Esophagus squamous epithelium (tissue), 4 donors: ENCODE results near the gene BRMS1L.

Experiments
- POLR2A ChIP-seq, 4 donors: fragments of 450-650 bp; IDR thresholded peaks; one replicate each; pipeline ENCODE4 v1.6.1; 2017; ENCODE audit warnings: antibody characterized with exemption in 4 of 4, mild to moderate bottlenecking in 4 of 4, moderate library complexity in 3 of 4
- TF ChIP-seq, protein P1 (sequence below), 6 experiments: fragments of 450-650 bp in 4 of 6; fragments of 200-600 bp in 2 of 6; sonication (generic) in 2 of 6; IDR thresholded peaks; one replicate each; pipeline ENCODE4 v1.5.1; 2016 to 2019; ENCODE audit warnings: antibody characterized with exemption in 6 of 6, mild to moderate bottlenecking in 4 of 6, moderate library complexity in 4 of 6

DNA sequence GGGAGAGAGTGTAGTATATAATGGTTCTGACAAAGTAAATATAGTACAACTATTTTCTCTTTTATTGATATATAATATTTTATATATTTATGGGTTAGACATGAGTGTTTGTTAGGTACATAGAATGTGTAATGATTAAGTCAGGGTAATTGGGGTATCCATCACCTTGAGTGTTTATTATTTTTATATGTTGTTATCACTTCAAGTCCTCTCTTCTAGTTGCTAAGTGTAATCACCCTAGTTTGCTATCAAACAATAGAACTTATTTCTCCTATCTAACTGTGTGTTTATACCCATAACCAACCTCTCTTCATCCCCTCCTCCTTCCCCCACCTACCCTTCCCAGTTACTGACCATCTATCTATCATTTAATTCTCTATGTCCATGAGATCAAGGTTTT is 64.2 kb downstream of the BRMS1L start:
- TF ChIP-seq, protein P1, sequence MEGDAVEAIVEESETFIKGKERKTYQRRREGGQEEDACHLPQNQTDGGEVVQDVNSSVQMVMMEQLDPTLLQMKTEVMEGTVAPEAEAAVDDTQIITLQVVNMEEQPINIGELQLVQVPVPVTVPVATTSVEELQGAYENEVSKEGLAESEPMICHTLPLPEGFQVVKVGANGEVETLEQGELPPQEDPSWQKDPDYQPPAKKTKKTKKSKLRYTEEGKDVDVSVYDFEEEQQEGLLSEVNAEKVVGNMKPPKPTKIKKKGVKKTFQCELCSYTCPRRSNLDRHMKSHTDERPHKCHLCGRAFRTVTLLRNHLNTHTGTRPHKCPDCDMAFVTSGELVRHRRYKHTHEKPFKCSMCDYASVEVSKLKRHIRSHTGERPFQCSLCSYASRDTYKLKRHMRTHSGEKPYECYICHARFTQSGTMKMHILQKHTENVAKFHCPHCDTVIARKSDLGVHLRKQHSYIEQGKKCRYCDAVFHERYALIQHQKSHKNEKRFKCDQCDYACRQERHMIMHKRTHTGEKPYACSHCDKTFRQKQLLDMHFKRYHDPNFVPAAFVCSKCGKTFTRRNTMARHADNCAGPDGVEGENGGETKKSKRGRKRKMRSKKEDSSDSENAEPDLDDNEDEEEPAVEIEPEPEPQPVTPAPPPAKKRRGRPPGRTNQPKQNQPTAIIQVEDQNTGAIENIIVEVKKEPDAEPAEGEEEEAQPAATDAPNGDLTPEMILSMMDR (IDR thresholded peaks at IDR 0.05), result no peak
- no peak for TF ChIP-seq POLR2A (IDR thresholded peaks at IDR 0.05)
